K562 (cell line): ENCODE results near the gene MMP27. TPM values are rescaled to one million over a fixed set of nuclear protein-coding genes. Genes with fewer than 3 reads are reported as not detected.

Experiments
- ATAC-seq: fragments of 200-7000 bp; cut with Tn5 transposase; 3 replicates; pipeline ENCODE4 v1.9.1; 2020; ENCODE audit warnings: moderate library complexity
- BruUV-seq: library from RNA; stranded (reverse); fragments of 400-500 nt; replicated peaks from 2 replicates; lab custom pipeline; 2021; lab: Mats Ljungman, UMichigan
- CTCF ChIA-PET: fragments of 300-600 bp; formaldehyde crosslinking; extraction: SDS; loops from one replicate; lab custom pipeline; 2021; ENCODE audit warnings: low intra/inter-chr PET ratio; lab: Yijun Ruan, JAX
- POLR2A ChIA-PET: fragments of 300-600, 350-650 bp; sonication (Branson Sonifier 250); formaldehyde crosslinking; extraction: SDS; loops from one replicate; lab custom pipeline; 2021; ENCODE audit warnings: antibody characterized with exemption, inconsistent platforms; lab: Yijun Ruan, JAX
- DNase-seq, 4 experiments: peaks; one replicate each; pipeline versions ENCODE4 v3.0.0 to v3.0.0-alpha.2; 2011 to 2018; ENCODE audit warnings: low spot score in 3 of 4, mixed read lengths in 3 of 4; ENCODE audit errors: extremely low read depth in 1 of 4
- FAIRE-seq: peaks from 2 replicates; lab custom pipeline; 2011; peaks lifted over from hg19 to GRCh38; lab: Jason Lieb, UNC
- H2AFZ ChIP-seq: 2 replicates; pipeline ENCODE4 v1.6.0; 2011; ENCODE audit warnings: low read depth, low read length, control low read depth, inconsistent platforms
- H3K27ac ChIP-seq: fragments of 200-600 bp; 3 replicates; pipeline ENCODE4 v1.8.0; 2011; ENCODE audit warnings: low read depth, mild to moderate bottlenecking, control low read depth, inconsistent platforms, low read length, moderate library complexity, mixed read lengths; ENCODE audit errors: extremely low read depth
- H3K27me3 ChIP-seq, 2 experiments: fragments of 300-600 bp in 1 of 2; 2 replicates in 1 of 2; 3 replicates in 1 of 2; pipeline versions ENCODE4 v1.6.0 to v1.8.0; 2011; ENCODE audit warnings: inconsistent platforms in 2 of 2, low read length in 2 of 2, mild to moderate bottlenecking in 1 of 2, mixed read lengths in 1 of 2, moderate library complexity in 1 of 2; ENCODE audit not compliant: control insufficient read depth in 2 of 2, insufficient read depth in 2 of 2
- H3K36me3 ChIP-seq: fragments of 300-600 bp; 3 replicates; pipeline ENCODE4 v1.8.0; 2011; ENCODE audit warnings: mild to moderate bottlenecking, low read length, inconsistent platforms; ENCODE audit not compliant: control insufficient read depth, insufficient read depth
- H3K4me1 ChIP-seq, 2 experiments: fragments of 200-600 bp in 1 of 2; replicated peaks in 1 of 2; 2 replicates in 1 of 2; 3 replicates in 1 of 2; pipeline versions ENCODE4 v1.5.1 to v1.8.0; 2011; ENCODE audit warnings: inconsistent platforms in 2 of 2, low read length in 2 of 2, mild to moderate bottlenecking in 1 of 2, mixed read lengths in 1 of 2, moderate library complexity in 1 of 2; ENCODE audit not compliant: control insufficient read depth in 2 of 2, insufficient read depth in 2 of 2
- H3K4me2 ChIP-seq: 2 replicates; pipeline ENCODE4 v1.6.1; 2011; ENCODE audit warnings: low read length, control low read depth, inconsistent platforms, mixed read lengths; ENCODE audit not compliant: insufficient read depth
- H3K4me3 ChIP-seq: fragments of 200-600 bp; sonication (generic), shearing (Covaris generic); 2 replicates; pipeline ENCODE4 v1.5.1; 2016; ENCODE audit warnings: control low read depth, inconsistent platforms
- H3K79me2 ChIP-seq: fragments of 200-600 bp; 3 replicates; pipeline ENCODE4 v1.8.0; 2011; ENCODE audit warnings: low read length, inconsistent platforms; ENCODE audit not compliant: control insufficient read depth, insufficient read depth
- H3K9ac ChIP-seq, 2 experiments: 2 replicates each; pipeline versions ENCODE4 v1.6.0 to v1.6.1; 2011; ENCODE audit warnings: low read depth in 2 of 2, low read length in 2 of 2, control low read depth in 1 of 2, inconsistent platforms in 1 of 2, mild to moderate bottlenecking in 1 of 2, mixed read lengths in 1 of 2; ENCODE audit not compliant: insufficient read depth in 1 of 2
- H3K9me1 ChIP-seq: one replicate; pipeline ENCODE4 v1.6.0; 2011; ENCODE audit warnings: inconsistent platforms, mild to moderate bottlenecking, low read length, moderate library complexity; ENCODE audit not compliant: control insufficient read depth, insufficient read depth
- H3K9me3 ChIP-seq: replicated peaks from 2 replicates; pipeline ENCODE4 v1.5.1; 2011; ENCODE audit warnings: low read depth, low read length, inconsistent platforms; ENCODE audit not compliant: control insufficient read depth, insufficient read depth
- H4K20me1 ChIP-seq: replicated peaks from 2 replicates; pipeline ENCODE4 v1.6.1; 2011; ENCODE audit warnings: low read length, inconsistent platforms, mixed read lengths; ENCODE audit not compliant: control insufficient read depth, insufficient read depth
- ARID2 ChIP-seq: fragments of 450-650 bp; IDR thresholded peaks from 2 replicates; pipeline ENCODE4 v1.6.1; 2017; ENCODE audit warnings: antibody characterized with exemption, mild to moderate bottlenecking
- CTCFL ChIP-seq: IDR thresholded peaks from 2 replicates; pipeline ENCODE4 v1.6.1; 2011; ENCODE audit warnings: borderline replicate concordance, low read depth, mild to moderate bottlenecking, moderate library complexity, low read length; ENCODE audit not compliant: insufficient read depth, poor library complexity, severe bottlenecking
- DEAF1 ChIP-seq: fragments of 450-650 bp; formaldehyde crosslinking; IDR thresholded peaks from 2 replicates; pipeline ENCODE4 v1.4.0; 2020; ENCODE audit warnings: mild to moderate bottlenecking, moderate library complexity
- KLF16 ChIP-seq: IDR thresholded peaks from 2 replicates; pipeline ENCODE4 v1.6.1; 2016; ENCODE audit warnings: antibody characterized with exemption
- MEIS2 ChIP-seq: fragments of 450-650 bp; IDR thresholded peaks from 2 replicates; pipeline ENCODE4 v1.6.1; 2014; ENCODE audit warnings: mild to moderate bottlenecking; ENCODE audit not compliant: partially characterized antibody
- PBX2 ChIP-seq, 2 experiments: IDR thresholded peaks in 1 of 2; conservative IDR thresholded peaks in 1 of 2; 2 replicates each; pipeline ENCODE4 v1.6.1; 2016; ENCODE audit warnings: low read depth in 2 of 2, mild to moderate bottlenecking in 1 of 2, missing compliant biosample characterization in 1 of 2, missing genetic modification characterization in 1 of 2, moderate library complexity in 1 of 2
- RAD21 ChIP-seq, 2 experiments: fragments of 250-450 bp in 1 of 2; fragments of 450-650 bp in 1 of 2; sonication (Bioruptor Pico) in 1 of 2; formaldehyde crosslinking in 1 of 2; IDR thresholded peaks in 1 of 2; conservative IDR thresholded peaks in 1 of 2; 2 replicates each; pipeline versions ENCODE4 v1.4.0 to v1.8.0; 2020 to 2022; ENCODE audit warnings: mild to moderate bottlenecking in 2 of 2, moderate library complexity in 1 of 2
- THAP7 ChIP-seq: fragments of 250-450 bp; sonication (Bioruptor Pico); IDR thresholded peaks from 2 replicates; pipeline ENCODE4 v1.5.0; 2021
- THRAP3 ChIP-seq: fragments of 450-650 bp; IDR thresholded peaks from 2 replicates; pipeline ENCODE4 v1.6.1; 2016; ENCODE audit warnings: mild to moderate bottlenecking, inconsistent platforms, borderline replicate concordance
- ZNF134 ChIP-seq: fragments of 250-450 bp; sonication (Bioruptor Pico); conservative IDR thresholded peaks from 2 replicates; pipeline ENCODE4 v1.4.0; 2020
- WGBS: fragments of 100-300 bp; shearing (Covaris generic); methylation state at CpG from one replicate; pipeline ENCODE4 v1.1.6; 2016; ENCODE audit warnings: low coverage, mixed read lengths; ENCODE audit not compliant: insufficient coverage; ENCODE audit errors: missing lambda C conversion rate; 5-methylcytosine and 5-hydroxymethylcytosine counted together
- in situ Hi-C: fragments of 300-500 bp; cut with MboI; formaldehyde crosslinking; loops from 4 replicates; pipeline ENCODE4 v1.15.0; 2018; ENCODE audit warnings: inconsistent platforms, mixed read lengths
- intact Hi-C: fragments of 100-400 bp; cut with micrococcal nuclease; formaldehyde crosslinking; loops from 2 replicates; pipeline ENCODE4 v1.14.2; 2022
- polyA plus RNA-seq, 8 experiments: library from polyadenylated mRNA; depleted of rRNA in 4 of 8; stranded (reverse) in 5 of 8; unstranded in 3 of 8; fragments of >200 nt; fragmentation: Nextera tagmentation in 2 of 8; fragmentation: Illumina TruSeq in 1 of 8; extraction: Ambion mirVana in 2 of 8; extraction: Trizol in 1 of 8; gene quantifications; 2 replicates each; pipeline versions ENCODE4 v1.2.1 to v1.2.3, GENCODE V29; 2011 to 2014; ENCODE audit warnings: inconsistent platforms in 1 of 8, missing spikeins in 1 of 8
- total RNA-seq, 7 experiments: library from RNA; depleted of rRNA in 6 of 7; stranded (reverse); fragments of >200 nt in 6 of 7; fragmentation: Illumina TruSeq in 2 of 7; extraction: Trizol in 2 of 7; gene quantifications; 2 replicates each; pipeline versions ENCODE4 v1.2.1 to v1.2.3, GENCODE V29; 2011 to 2021; ENCODE audit warnings: low replicate concordance in 1 of 7

Gene MMP27
- total and polyA plus RNA-seq, 9 of the 15 experiments (the other 6 are each of a cell fraction or from before 2014, with no cell fraction given), result not detected

- no TSS peak for BruUV-seq
- H3K4me3 ChIP-seq, result no peak overlapping the region
- TF ChIP-seq MEIS2, result peak; percentile 71
- 0 out of 2 replicates have a peak, but pooled peaks have one; percentile 27 for TF ChIP-seq KLF16
- TF ChIP-seq ZNF134 (CRISPR knock-in tag), result no peak
- peak; percentile 64 for TF ChIP-seq CTCFL
- TF ChIP-seq DEAF1 (CRISPR knock-in tag), result peak; percentile 41; the same call in 1 of the 2 replicates
- no peak for TF ChIP-seq THRAP3
- TF ChIP-seq ARID2, result 0 out of 2 replicates have a peak, but pooled peaks have one; percentile 16
- TF ChIP-seq THAP7 (CRISPR knock-in tag), result no peak
- peak; percentile 50 for TF ChIP-seq PBX2 (CRISPR knock-in tag; IDR thresholded peaks at IDR 0.05; ENCODE audit: low read depth)
- peak; percentile 73 for TF ChIP-seq PBX2 (tag; conservative IDR thresholded peaks at IDR 0.05; ENCODE audit: low read depth)
- TF ChIP-seq RAD21 (CRISPR knock-in tag; conservative IDR thresholded peaks at IDR 0.05 in 1 of 2, IDR thresholded peaks at IDR 0.05 in 1 of 2), result peak; percentile 79 to 80
Measured at GRCh38 chr11:102733232-102733875, 27.8 kb upstream of the MMP27 start.

More at GRCh38 chr11:102733232-102733875, 27.8 kb upstream of the MMP27 start:
- Histone ChIP-seq H3K36me3 (no peaks in the 10 kb centered on the region), H3K27me3 (no peaks in the 10 kb centered on the region), H2AFZ (peak overlapping the region; percentile 59; the same call in 1 of the 2 replicates), H3K9me3 (no peaks in the 10 kb centered on the region), H4K20me1 (no peaks in the 10 kb centered on the region), H3K9ac (no peak overlapping the region), H3K4me2 (no peak overlapping the region), H3K79me2 (no peaks in the 10 kb centered on the region), H3K9me1 (no peaks in the 10 kb centered on the region), H3K27ac (no peak overlapping the region), H3K4me1 (no peaks in the 10 kb centered on the region)
- peak; percentile 91 for FAIRE-seq
- intact Hi-C loops (loop anchor here (1.0 to 5.0 kb wide), 3 partner anchors 208 to 869 kb away; no protein-coding TSS in a partner anchor), in situ Hi-C loops (no loop called here)
- peak; percentile 67 to 78 (median 71) for DNase-seq
- ChIA-PET POLR2A (interaction anchor here (0.6 kb wide), 1 partner anchor 160 kb away, joined by 3 read pairs; no protein-coding TSS in a partner anchor), CTCF (interaction anchor here (0.6 to 2.7 kb wide), 3 partner anchors 44 to 321 kb away, joined by 4 to 13 read pairs (median 5); no protein-coding TSS in a partner anchor)
- 2% methylated on average over 8 of the region's 8 CpGs for WGBS
- ATAC-seq, result peak; percentile 100
